BJ (cell line): ENCODE data around the gene KLHL34. TPM values are rescaled to one million over a fixed set of nuclear protein-coding genes. Genes with fewer than 3 reads are reported as not detected.

Experiments used
- CTCF ChIA-PET: fragments of 350-600 bp; formaldehyde crosslinking; extraction: SDS; loops from one replicate; lab custom pipeline; 2021; ENCODE audit warnings: antibody characterized with exemption, inconsistent platforms; lab: Yijun Ruan, JAX
- POLR2A ChIA-PET: fragments of 300-600 bp; sonication (Branson Sonifier 250); formaldehyde crosslinking; extraction: SDS; loops from one replicate; lab custom pipeline; 2021; ENCODE audit warnings: antibody characterized with exemption; lab: Charles Lee
- DNase-seq: peaks from one replicate; pipeline ENCODE4 v3.0.0-alpha.2; 2011; ENCODE audit warnings: low read depth
- H3K27me3 ChIP-seq: 2 replicates; pipeline ENCODE4 v1.6.0; 2011; ENCODE audit warnings: low read length; ENCODE audit not compliant: control insufficient read depth, insufficient read depth
- H3K36me3 ChIP-seq: 2 replicates; pipeline ENCODE4 v1.5.1; 2011; ENCODE audit warnings: low read length; ENCODE audit not compliant: control insufficient read depth, insufficient read depth
- H3K4me3 ChIP-seq: 2 replicates; pipeline ENCODE4 v1.5.1; 2011; ENCODE audit warnings: low read depth, mild to moderate bottlenecking, control low read depth, low read length
- polyA plus RNA-seq: library from polyadenylated mRNA; depleted of rRNA; stranded (reverse); fragments of >200 nt; gene quantifications from 2 replicates; pipeline ENCODE4 v1.2.3, GENCODE V29; 2011; rRNA removed
- TF ChIP-seq, protein P1 (sequence below): IDR thresholded peaks from 2 replicates; pipeline ENCODE4 v1.5.1; 2011; ENCODE audit warnings: low read depth, mild to moderate bottlenecking, control low read depth, inconsistent platforms, low read length, moderate library complexity; ENCODE audit not compliant: insufficient read depth

KLHL34 gene
- polyA plus RNA-seq, 1 experiment, result not detected

GRCh38 chrX:21612154-21612553, 46.0 kb downstream of the KLHL34 start:
- no peak for DNase-seq
- POLR2A ChIA-PET, result no interaction called here
- TF ChIP-seq, protein P1, sequence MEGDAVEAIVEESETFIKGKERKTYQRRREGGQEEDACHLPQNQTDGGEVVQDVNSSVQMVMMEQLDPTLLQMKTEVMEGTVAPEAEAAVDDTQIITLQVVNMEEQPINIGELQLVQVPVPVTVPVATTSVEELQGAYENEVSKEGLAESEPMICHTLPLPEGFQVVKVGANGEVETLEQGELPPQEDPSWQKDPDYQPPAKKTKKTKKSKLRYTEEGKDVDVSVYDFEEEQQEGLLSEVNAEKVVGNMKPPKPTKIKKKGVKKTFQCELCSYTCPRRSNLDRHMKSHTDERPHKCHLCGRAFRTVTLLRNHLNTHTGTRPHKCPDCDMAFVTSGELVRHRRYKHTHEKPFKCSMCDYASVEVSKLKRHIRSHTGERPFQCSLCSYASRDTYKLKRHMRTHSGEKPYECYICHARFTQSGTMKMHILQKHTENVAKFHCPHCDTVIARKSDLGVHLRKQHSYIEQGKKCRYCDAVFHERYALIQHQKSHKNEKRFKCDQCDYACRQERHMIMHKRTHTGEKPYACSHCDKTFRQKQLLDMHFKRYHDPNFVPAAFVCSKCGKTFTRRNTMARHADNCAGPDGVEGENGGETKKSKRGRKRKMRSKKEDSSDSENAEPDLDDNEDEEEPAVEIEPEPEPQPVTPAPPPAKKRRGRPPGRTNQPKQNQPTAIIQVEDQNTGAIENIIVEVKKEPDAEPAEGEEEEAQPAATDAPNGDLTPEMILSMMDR, result no peak
- CTCF ChIA-PET, result interaction anchor here (0.6 kb wide), 1 partner anchor 114 kb away, joined by 3 read pairs; no protein-coding TSS in a partner anchor
- no peaks in the 10 kb centered on the region for H3K27me3 ChIP-seq
- H3K36me3 ChIP-seq, result no peaks in the 10 kb centered on the region
- H3K4me3 ChIP-seq, result no peak overlapping the region

DNA sequence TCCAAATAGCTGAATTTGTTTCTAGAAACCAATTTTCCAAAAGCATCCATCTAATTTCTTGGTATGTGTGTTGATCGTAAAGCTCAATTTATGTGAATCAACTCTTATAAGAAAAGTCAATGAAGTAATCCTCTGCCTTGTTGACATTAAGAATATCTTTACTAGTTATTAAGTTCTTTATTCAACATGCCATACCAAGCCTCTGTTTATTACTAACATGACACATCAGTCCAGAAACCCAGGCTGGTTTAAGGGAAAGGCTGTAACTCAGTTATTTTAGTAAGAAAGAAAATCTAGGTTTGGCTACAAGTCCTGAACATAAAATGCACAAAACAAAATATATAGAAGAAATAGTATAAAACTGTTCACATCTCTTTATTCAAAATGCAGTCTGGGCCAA, 48.0 kb downstream of the KLHL34 start:
- TF ChIP-seq, protein P1, result no peak
- H3K27me3 ChIP-seq, result no peaks in the 10 kb centered on the region
- POLR2A ChIA-PET, result no interaction called here
- CTCF ChIA-PET, result no interaction called here
- no peak overlapping the region for H3K4me3 ChIP-seq
- no peaks in the 10 kb centered on the region for H3K36me3 ChIP-seq
- DNase-seq, result no peak

DNA sequence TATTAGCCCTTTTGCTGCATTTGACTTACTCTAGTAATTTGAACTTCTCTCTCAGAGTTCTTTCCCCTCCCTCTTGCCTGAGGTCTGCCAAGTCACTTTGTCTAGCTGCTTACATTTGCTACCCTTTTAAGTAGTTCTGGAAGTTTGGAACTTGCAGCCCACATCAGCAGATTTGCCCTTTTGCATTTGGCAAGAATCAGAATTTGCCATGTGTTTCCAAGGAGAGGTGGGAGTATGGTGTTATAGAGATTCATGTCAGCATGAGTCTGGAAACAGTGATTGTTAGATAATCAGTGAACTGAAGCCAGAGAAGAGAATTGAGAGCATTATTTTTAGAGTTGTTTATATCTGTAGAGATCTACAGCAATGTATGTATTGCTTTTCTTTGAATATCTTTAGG, 52.1 kb downstream of the KLHL34 start:
- DNase-seq, result no peak
- ChIA-PET POLR2A (no interaction called here), CTCF (no interaction called here)
- H3K4me3 ChIP-seq, result no peak overlapping the region
- TF ChIP-seq, protein P1, result no peak
- no peaks in the 10 kb centered on the region for H3K36me3 ChIP-seq
- H3K27me3 ChIP-seq, result no peaks in the 10 kb centered on the region

Other genes with a start within 250 kb of the KLHL34 start
- gene SMPX, start 99.8 kb upstream of the KLHL34 start, polyA plus RNA-seq, result not detected in 2 replicates
- gene MBTPS2, start 181.3 kb upstream of the KLHL34 start, polyA plus RNA-seq, result 14.6 and 27.3 TPM in 2 replicates
- gene YY2, start 197.7 kb upstream of the KLHL34 start, polyA plus RNA-seq, result 0.60 and 0.83 TPM in 2 replicates